Chondrocyte (in vitro differentiated cells): ENCODE results near the gene SFSWAP. TPM values are rescaled to one million over a fixed set of nuclear protein-coding genes. Genes with fewer than 3 reads are reported as not detected.

Experiments
- DNase-seq: peaks from one replicate; pipeline ENCODE4 v3.0.0; 2021; ENCODE audit warnings: mixed read lengths, low spot score
- H3K27ac Mint-ChIP-seq: one replicate; pipeline ENCODE4 v1.8.0; 2021; ENCODE audit warnings: mild to moderate bottlenecking, moderate library complexity, mixed read lengths; ENCODE audit not compliant: unreplicated experiment
- H3K27me3 Mint-ChIP-seq: 2 replicates; pipeline ENCODE4 v1.8.0; 2021; ENCODE audit warnings: low read depth, mixed read lengths
- H3K36me3 Mint-ChIP-seq: 2 replicates; pipeline ENCODE4 v1.8.0; 2021; ENCODE audit warnings: low read depth, mixed read lengths
- H3K4me1 Mint-ChIP-seq: 2 replicates; pipeline ENCODE4 v1.8.0; 2021; ENCODE audit warnings: low read depth, mild to moderate bottlenecking, mixed read lengths
- H3K4me3 Mint-ChIP-seq: one replicate; pipeline ENCODE4 v1.8.0; 2021; ENCODE audit warnings: mild to moderate bottlenecking, moderate library complexity, mixed read lengths; ENCODE audit not compliant: unreplicated experiment
- H3K9me3 Mint-ChIP-seq: 2 replicates; pipeline ENCODE4 v1.8.0; 2021; ENCODE audit warnings: low read depth, mixed read lengths
- CTCF ChIP-seq: fragments of 200-600 bp; sonication (generic); IDR thresholded peaks from 2 replicates; pipeline ENCODE4 v1.5.0; 2021; ENCODE audit warnings: antibody characterized with exemption, mild to moderate bottlenecking, moderate library complexity
- total RNA-seq: library from RNA; stranded (reverse); gene quantifications from 3 replicates; pipeline ENCODE4 v1.2.1, GENCODE V29; 2021

The SFSWAP gene
- total RNA-seq, 1 donor from 2014 or later: 33.0 TPM

- no peaks in the 10 kb centered on the region for H3K9me3 Mint-ChIP-seq
- H3K4me3 Mint-ChIP-seq: no peak overlapping the region
- H3K27me3 Mint-ChIP-seq: no peaks in the 10 kb centered on the region
- no peak overlapping the region for H3K27ac Mint-ChIP-seq
- H3K4me1 Mint-ChIP-seq: peaks cover 32% of the 10 kb centered on the region
- no peak for DNase-seq
- no peak for TF ChIP-seq CTCF
- peaks cover 27% of the 10 kb centered on the region for H3K36me3 Mint-ChIP-seq
These were observed 76.3 kb downstream of the SFSWAP start for GRCh38 chr12:131787143-131787660.

DNA sequence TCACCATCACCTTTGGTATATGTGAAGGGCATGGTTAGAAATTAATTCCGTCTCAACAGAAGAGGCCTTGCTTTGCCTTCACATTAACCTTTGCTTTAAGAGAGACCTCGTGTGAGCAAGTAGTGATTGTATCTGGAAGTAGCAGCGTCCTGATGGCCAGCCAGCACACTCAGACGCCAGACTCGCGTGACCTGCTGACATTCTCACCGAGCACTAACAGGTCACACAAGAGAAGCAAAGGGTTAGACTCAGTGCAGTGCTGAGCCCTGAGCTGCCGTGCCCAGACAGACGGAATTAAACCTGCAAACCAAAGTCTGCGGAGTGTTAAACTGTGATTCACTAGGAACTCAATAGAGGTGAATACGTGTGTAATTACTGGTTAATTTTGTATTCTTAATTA, 77.2 kb downstream of the SFSWAP start:
- Mint-ChIP-seq H3K4me1 (peaks cover 33% of the 10 kb centered on the region), H3K4me3 (no peak overlapping the region), H3K36me3 (peaks cover 27% of the 10 kb centered on the region), H3K27me3 (no peaks in the 10 kb centered on the region), H3K27ac (no peak overlapping the region), H3K9me3 (no peaks in the 10 kb centered on the region)
- no peak for TF ChIP-seq CTCF
- no peak for DNase-seq

DNA sequence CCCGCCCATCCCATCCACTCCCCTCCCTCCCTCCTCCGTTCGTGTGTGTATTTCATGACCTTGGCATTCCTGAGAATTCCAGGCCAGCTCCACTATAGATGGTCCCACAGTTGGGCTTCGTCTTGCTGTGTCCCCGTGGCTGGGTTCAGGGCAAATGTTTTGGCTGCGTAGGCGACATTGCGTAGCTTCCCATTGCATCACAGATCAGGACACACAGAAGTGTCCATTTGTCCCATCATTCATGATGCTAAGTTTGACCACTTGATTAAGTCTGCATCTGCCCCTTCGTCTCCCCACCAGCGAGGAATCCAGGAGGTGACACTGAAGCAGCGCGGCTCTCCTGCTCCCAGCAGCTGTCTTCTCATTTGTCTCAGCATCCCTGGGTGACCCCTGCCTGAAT, 78.7 kb downstream of the SFSWAP start:
- peaks cover 29% of the 10 kb centered on the region for H3K36me3 Mint-ChIP-seq
- no peak overlapping the region for H3K4me3 Mint-ChIP-seq

DNA sequence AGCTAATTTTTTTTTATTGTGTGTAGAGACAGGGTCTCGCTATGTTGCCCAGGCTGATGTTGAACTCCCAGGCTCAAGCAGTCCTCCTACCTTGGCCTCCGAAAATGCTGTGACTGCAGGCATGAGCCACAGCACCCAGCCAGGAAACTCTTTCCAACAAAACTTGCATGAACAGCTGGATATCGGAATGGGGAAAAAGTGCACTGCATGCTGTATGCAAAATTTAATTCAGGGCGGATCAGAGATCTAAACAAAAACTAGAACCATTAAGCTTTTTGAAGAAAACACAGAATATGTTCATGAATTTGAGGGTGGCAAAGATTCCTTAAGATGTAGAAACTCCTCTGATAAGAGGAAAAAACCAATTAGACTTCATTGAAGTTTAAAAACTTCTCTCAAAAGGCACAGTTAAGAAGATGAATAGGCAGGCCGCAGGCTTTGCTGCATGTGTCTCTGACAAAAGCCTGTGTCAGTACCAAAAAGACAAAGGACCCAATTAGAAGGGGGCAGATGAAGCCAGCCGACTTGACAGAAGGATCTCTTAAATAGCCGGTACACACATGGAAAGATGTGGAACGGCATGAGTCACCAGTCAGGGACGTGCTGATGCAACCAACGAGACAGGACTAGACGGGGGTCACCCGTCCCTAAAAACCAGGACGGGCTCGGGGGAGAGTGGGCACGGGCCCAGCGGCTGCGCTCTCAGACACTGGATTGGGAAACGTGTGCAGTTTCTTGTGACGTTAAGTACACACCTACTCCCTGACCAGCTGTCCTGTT, 82.5 kb downstream of the SFSWAP start:
- TF ChIP-seq CTCF: no peak
- Mint-ChIP-seq H3K4me3 (no peak overlapping the region), H3K4me1 (peaks cover 14% of the 10 kb centered on the region), H3K27me3 (no peaks in the 10 kb centered on the region), H3K27ac (peak overlapping the region; percentile 82), H3K36me3 (peaks cover 23% of the 10 kb centered on the region), H3K9me3 (no peaks in the 10 kb centered on the region)
- no peak for DNase-seq

More for the DNA sequence above, 78.7 kb downstream of the SFSWAP start:
- H3K4me1 Mint-ChIP-seq: peaks cover 28% of the 10 kb centered on the region
- no peaks in the 10 kb centered on the region for H3K27me3 Mint-ChIP-seq
- no peak for TF ChIP-seq CTCF
- peak; percentile 37 for DNase-seq
- H3K27ac Mint-ChIP-seq: no peak overlapping the region
- no peaks in the 10 kb centered on the region for H3K9me3 Mint-ChIP-seq

DNA sequence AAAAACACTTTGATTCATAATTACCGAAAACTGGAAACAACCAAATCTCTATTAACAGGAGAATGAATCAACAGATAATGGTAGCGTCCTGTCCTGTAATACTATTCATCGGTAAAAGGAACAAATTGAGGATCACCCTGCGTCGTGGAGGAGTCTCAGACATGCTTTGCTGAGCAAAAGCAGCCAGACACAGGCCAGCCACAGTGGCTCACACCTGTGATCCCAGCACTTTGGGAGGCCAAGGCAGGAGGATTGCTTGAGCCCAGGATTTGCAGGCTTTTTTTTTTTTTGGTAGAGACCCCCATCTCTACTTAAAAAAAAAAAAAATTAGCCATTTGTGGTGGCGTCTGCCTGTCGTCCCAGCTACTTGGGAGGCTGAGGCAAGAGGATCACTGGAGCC, 83.2 kb downstream of the SFSWAP start:
- Mint-ChIP-seq H3K27ac (peak overlapping the region; percentile 82), H3K27me3 (no peaks in the 10 kb centered on the region), H3K36me3 (peaks cover 25% of the 10 kb centered on the region), H3K9me3 (no peaks in the 10 kb centered on the region), H3K4me1 (peaks cover 14% of the 10 kb centered on the region), H3K4me3 (no peak overlapping the region)
- DNase-seq: no peak
- TF ChIP-seq CTCF: no peak
